Activated naive CD4-positive, alpha-beta T cell treated with anti-CD3 and anti-CD28 coated beads, Interleukin-2, amount 50 U/mL, for 24 hours (primary cell): ENCODE data around the gene JHY.

ENCODE experiments used
- H3K27ac Mint-ChIP-seq: one replicate; pipeline ENCODE4 v1.8.0; 2021; ENCODE audit warnings: mild to moderate bottlenecking, mixed read lengths
- H3K27me3 Mint-ChIP-seq: one replicate; pipeline ENCODE4 v1.8.0; 2021; ENCODE audit warnings: mixed read lengths
- H3K36me3 Mint-ChIP-seq: one replicate; pipeline ENCODE4 v1.8.0; 2021; ENCODE audit warnings: mixed read lengths
- H3K4me1 Mint-ChIP-seq: one replicate; pipeline ENCODE4 v1.8.0; 2021; ENCODE audit warnings: mixed read lengths
- H3K4me3 Mint-ChIP-seq: one replicate; pipeline ENCODE4 v1.8.0; 2021; ENCODE audit warnings: mild to moderate bottlenecking, mixed read lengths
- H3K9me3 Mint-ChIP-seq: one replicate; pipeline ENCODE4 v1.8.0; 2021; ENCODE audit warnings: mixed read lengths

JHY gene

DNA sequence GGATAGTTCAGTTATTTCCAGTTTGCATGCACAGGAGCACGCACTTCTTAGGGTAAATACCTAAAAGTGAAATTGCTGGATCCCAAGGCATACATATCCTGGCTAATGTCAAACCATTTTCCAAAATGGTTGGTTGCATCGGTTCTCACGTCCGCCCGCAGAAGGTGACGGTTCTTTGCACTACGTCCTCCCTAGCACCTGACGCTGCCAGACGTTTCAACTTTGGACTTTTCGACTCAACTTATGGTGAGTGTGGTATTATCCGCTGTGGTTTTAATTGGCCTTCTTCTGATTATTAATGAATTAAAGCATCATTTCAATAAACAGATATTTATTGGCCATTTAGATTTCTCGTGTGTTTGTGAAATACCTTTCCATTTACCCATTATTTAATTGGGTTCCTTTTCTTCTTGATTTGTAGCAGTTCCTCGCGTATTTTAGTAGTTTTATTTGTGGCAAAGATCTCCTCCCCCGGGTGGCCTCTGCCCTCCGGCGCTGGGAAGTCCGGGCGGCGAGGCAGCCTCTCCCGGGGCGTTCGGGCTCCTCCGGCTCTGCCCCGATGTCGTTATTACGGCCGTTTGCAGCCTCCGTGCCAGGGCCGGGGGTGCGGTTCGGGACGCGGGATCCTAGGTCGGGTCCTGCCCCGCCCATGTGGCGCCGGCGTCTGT, at the start of gene JHY:
Gene JHY (plus strand): TSS at position 571 of the 668 bp plus-strand sequence. CDS start 3,091 bp downstream, outside the sequence.
- H3K36me3 Mint-ChIP-seq = peaks cover 10% of the 10 kb centered on the region
- peaks cover 33% of the 10 kb centered on the region for H3K4me1 Mint-ChIP-seq

DNA sequence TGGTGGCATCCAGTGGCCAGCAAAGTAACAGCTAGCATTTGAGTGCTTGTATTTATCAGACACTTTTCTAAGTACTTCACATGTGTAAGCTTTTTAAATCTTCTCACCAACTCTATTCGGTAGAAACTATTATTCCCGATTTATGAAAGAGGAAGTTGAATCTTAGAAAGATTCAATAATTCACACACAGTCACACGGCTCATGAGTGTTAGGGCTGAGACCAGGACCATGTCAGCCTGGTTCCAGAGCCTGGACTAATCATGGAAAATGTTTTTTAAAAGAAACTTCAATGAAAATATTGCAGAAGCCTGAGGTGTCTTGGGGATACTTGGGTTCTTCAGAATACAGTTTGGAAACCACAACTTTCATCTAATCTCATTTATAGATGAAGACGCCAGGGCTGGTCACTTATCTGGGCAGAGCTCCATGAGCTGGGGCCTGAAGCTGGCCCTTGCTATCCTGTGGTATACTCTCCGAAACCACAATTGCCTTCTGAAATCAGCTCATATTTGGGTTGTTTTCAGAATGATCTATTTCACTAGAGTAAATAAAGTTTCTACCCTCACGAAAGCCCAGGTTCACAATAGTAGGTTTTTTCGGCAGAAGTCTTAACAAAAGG, 48.6 kb upstream of the JHY start:
- H3K9me3 Mint-ChIP-seq = no peaks in the 10 kb centered on the region
- H3K4me3 Mint-ChIP-seq = no peak overlapping the region
- no peak overlapping the region for H3K27ac Mint-ChIP-seq
- no peaks in the 10 kb centered on the region for H3K36me3 Mint-ChIP-seq
- no peaks in the 10 kb centered on the region for H3K27me3 Mint-ChIP-seq
- peaks cover 25% of the 10 kb centered on the region for H3K4me1 Mint-ChIP-seq

More for the DNA sequence above, at the start of gene JHY:
- peak within 1 kb of the TSS; percentile 90 for H3K4me3 Mint-ChIP-seq
- peak within 1 kb of the TSS; percentile 87 for H3K27ac Mint-ChIP-seq
- no peaks in the 10 kb centered on the region for H3K27me3 Mint-ChIP-seq
- no peaks in the 10 kb centered on the region for H3K9me3 Mint-ChIP-seq

- Mint-ChIP-seq H3K27me3 (no peaks in the 10 kb centered on the region), H3K4me1 (peaks cover 33% of the 10 kb centered on the region), H3K4me3 (no peak overlapping the region), H3K9me3 (no peaks in the 10 kb centered on the region), H3K36me3 (peaks cover 2% of the 10 kb centered on the region), H3K27ac (no peak overlapping the region)
Observed at GRCh38 chr11:122836916-122837315, 45.6 kb upstream of the JHY start.

- Mint-ChIP-seq H3K4me1 (peaks cover 32% of the 10 kb centered on the region), H3K27me3 (no peaks in the 10 kb centered on the region), H3K36me3 (peaks cover 2% of the 10 kb centered on the region), H3K4me3 (peak overlapping the region; percentile 12), H3K27ac (no peak overlapping the region), H3K9me3 (no peaks in the 10 kb centered on the region)
Observed at GRCh38 chr11:122837528-122838346, 44.8 kb upstream of the JHY start.

DNA sequence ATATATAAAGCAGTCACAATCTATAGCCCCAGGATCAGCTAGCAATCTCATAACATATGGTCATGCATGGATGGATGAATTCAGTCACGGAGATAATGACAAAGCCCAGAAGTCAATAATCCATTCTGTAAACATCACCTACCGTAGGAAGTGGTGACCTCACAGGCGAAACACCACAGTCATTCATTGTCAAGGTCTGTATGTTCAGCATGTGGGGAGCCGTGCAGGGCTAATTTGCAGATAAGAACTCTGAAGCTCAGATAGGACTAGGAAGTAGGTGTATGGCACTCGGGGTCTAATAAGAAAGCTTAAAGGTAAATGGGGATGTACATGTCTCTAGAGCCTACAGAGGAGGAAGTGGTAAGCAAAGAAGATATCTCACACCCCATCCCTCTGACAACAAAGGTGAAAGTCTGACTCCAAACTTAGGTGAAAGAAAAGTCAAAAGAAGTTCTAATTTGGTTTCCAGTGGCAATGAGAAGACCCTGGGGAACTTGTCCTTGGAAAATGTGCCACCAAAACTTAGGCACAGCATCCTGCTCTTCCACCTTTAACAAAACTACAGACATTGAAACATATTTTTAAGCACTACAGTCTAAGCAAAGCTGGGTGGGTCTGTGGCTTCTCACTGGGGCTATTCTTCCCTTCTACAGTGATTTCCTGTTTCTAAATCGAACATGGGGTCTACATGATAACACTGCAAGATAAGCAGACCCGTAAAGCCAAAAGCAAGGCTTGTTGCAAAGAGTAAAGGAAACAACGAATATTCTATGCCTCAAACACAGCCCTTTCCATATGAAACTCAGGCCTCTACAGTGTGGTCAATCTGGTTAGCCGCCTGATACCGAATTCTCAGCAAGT, 39.0 kb upstream of the JHY start:
- H3K27me3 Mint-ChIP-seq = no peaks in the 10 kb centered on the region
- no peaks in the 10 kb centered on the region for H3K9me3 Mint-ChIP-seq
- H3K4me1 Mint-ChIP-seq = peaks cover 57% of the 10 kb centered on the region
- peak overlapping the region; percentile 95 for H3K27ac Mint-ChIP-seq
- peaks cover 2% of the 10 kb centered on the region for H3K36me3 Mint-ChIP-seq
- peak overlapping the region; percentile 81 for H3K4me3 Mint-ChIP-seq

DNA sequence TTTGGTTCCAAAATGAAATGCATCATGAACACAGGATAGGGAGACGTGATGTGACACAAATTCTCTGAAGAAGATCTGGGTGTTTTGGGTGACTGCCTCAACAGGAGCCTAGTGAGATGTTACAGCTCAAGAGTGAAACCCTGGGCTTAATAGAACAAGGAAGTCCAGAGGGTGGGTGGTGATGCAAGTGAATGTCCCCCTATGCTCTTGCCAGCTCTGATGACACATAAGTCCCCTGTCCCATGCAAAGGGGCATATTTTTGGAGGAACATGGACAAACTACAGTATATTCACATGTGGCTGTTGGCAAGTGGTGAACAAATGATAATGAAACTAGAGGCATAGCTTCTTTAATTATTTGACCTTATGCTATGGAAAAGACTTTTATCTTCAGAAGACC, 35.1 kb upstream of the JHY start:
- no peaks in the 10 kb centered on the region for H3K27me3 Mint-ChIP-seq
- no peak overlapping the region for H3K4me3 Mint-ChIP-seq
- H3K36me3 Mint-ChIP-seq = peaks cover 3% of the 10 kb centered on the region
- no peaks in the 10 kb centered on the region for H3K9me3 Mint-ChIP-seq
- H3K27ac Mint-ChIP-seq = no peak overlapping the region
- H3K4me1 Mint-ChIP-seq = peaks cover 68% of the 10 kb centered on the region

GRCh38 chr11:122848186-122848585, 34.4 kb upstream of the JHY start:
- H3K27ac Mint-ChIP-seq = no peak overlapping the region
- H3K36me3 Mint-ChIP-seq = peaks cover 3% of the 10 kb centered on the region
- H3K27me3 Mint-ChIP-seq = no peaks in the 10 kb centered on the region
- no peaks in the 10 kb centered on the region for H3K9me3 Mint-ChIP-seq
- H3K4me1 Mint-ChIP-seq = peaks cover 67% of the 10 kb centered on the region
- H3K4me3 Mint-ChIP-seq = no peak overlapping the region

- peak overlapping the region; percentile 71 for H3K27ac Mint-ChIP-seq
- H3K4me1 Mint-ChIP-seq = peaks cover 55% of the 10 kb centered on the region
- peak overlapping the region; percentile 50 for H3K4me3 Mint-ChIP-seq
- H3K27me3 Mint-ChIP-seq = no peaks in the 10 kb centered on the region
- H3K9me3 Mint-ChIP-seq = no peaks in the 10 kb centered on the region
- peaks cover 3% of the 10 kb centered on the region for H3K36me3 Mint-ChIP-seq
Observed at GRCh38 chr11:122850076-122850631, 32.4 kb upstream of the JHY start.

GRCh38 chr11:122851366-122851966, 31.1 kb upstream of the JHY start:
- peaks cover 3% of the 10 kb centered on the region for H3K36me3 Mint-ChIP-seq
- no peaks in the 10 kb centered on the region for H3K27me3 Mint-ChIP-seq
- peak overlapping the region; percentile 68 for H3K27ac Mint-ChIP-seq
- no peaks in the 10 kb centered on the region for H3K9me3 Mint-ChIP-seq
- peak overlapping the region; percentile 78 for H3K4me3 Mint-ChIP-seq
- peaks cover 54% of the 10 kb centered on the region for H3K4me1 Mint-ChIP-seq

- H3K36me3 Mint-ChIP-seq = peaks cover 3% of the 10 kb centered on the region
- no peaks in the 10 kb centered on the region for H3K9me3 Mint-ChIP-seq
- peak overlapping the region; percentile 78 for H3K4me3 Mint-ChIP-seq
- no peaks in the 10 kb centered on the region for H3K27me3 Mint-ChIP-seq
- H3K4me1 Mint-ChIP-seq = peaks cover 57% of the 10 kb centered on the region
- peak overlapping the region; percentile 68 for H3K27ac Mint-ChIP-seq
Observed at GRCh38 chr11:122852074-122852795, 30.3 kb upstream of the JHY start.

DNA sequence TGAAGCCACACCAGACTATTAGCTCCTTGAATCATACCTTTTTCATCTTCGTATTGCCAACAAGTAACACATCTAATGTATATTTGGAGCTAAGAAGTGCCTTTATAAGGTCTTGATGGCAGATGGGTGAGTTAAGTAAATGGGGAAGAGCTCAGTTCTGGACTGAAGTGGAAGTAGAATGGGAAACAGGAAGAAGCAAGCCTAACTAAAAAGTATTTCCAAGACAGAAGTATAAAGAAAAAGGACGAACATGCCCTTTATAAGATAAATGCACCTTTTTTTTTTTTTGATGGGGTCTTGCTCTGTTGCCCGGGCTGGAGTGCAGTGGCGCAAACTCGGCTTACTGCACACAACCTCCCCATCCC, 29.8 kb upstream of the JHY start:
- Mint-ChIP-seq H3K4me1 (peaks cover 54% of the 10 kb centered on the region), H3K9me3 (no peaks in the 10 kb centered on the region), H3K36me3 (peaks cover 3% of the 10 kb centered on the region), H3K4me3 (peak overlapping the region; percentile 78), H3K27me3 (no peaks in the 10 kb centered on the region), H3K27ac (peak overlapping the region; percentile 68)

DNA sequence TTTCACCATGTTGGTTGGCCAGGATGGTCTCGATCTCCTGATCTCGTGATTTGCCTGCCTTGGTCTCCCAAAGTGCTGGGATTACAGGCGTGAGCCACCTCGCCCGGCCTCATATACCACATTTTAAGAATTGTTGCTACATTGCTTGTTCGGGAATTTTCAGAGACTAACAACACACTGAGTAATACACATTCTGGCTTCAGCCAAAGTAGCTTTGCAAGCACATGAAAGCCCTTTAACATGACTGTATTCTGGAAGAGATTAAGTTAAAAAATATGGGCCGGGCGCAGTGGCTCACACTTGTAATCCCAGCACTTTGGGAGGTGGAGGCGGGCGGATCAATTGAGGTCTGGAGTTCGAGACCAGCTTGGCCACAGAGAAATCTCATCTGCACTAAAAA, 29.3 kb upstream of the JHY start:
- peaks cover 3% of the 10 kb centered on the region for H3K36me3 Mint-ChIP-seq
- H3K27ac Mint-ChIP-seq = no peak overlapping the region

GRCh38 chr11:122853971-122854446, 28.6 kb upstream of the JHY start:
- Mint-ChIP-seq H3K9me3 (no peaks in the 10 kb centered on the region), H3K36me3 (peaks cover 3% of the 10 kb centered on the region), H3K27me3 (no peaks in the 10 kb centered on the region), H3K4me3 (no peak overlapping the region), H3K27ac (no peak overlapping the region), H3K4me1 (peaks cover 54% of the 10 kb centered on the region)

More for the DNA sequence above, 29.3 kb upstream of the JHY start:
- no peaks in the 10 kb centered on the region for H3K27me3 Mint-ChIP-seq
- H3K4me1 Mint-ChIP-seq = peaks cover 54% of the 10 kb centered on the region
- H3K4me3 Mint-ChIP-seq = no peak overlapping the region
- H3K9me3 Mint-ChIP-seq = no peaks in the 10 kb centered on the region

DNA sequence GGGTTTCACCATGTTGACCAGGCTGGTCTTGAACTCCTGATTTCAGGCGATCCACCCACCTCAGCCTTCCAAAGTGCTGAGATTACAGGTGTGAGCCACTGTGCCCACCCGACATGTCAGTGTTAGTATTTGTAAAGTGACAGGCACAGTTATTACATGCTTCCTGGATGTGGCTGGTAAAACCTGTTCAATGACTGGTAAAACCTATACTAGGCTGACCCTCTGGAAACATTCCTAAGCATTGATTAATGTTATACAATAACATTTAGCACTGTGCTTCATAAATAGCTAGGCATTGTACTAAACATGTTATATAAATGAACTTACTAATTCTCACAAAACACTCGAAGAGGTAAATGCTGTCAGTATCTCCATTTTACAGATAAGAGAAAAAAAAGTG, 20.9 kb upstream of the JHY start:
- no peak overlapping the region for H3K4me3 Mint-ChIP-seq
- H3K4me1 Mint-ChIP-seq = peaks cover 5% of the 10 kb centered on the region
- H3K27ac Mint-ChIP-seq = no peak overlapping the region
- peaks cover 4% of the 10 kb centered on the region for H3K36me3 Mint-ChIP-seq
- no peaks in the 10 kb centered on the region for H3K9me3 Mint-ChIP-seq
- peaks cover 1% of the 10 kb centered on the region for H3K27me3 Mint-ChIP-seq
